A549 (cell line): ENCODE results near the gene SND1. TPM values are rescaled to one million over a fixed set of nuclear protein-coding genes. Genes with fewer than 3 reads are reported as not detected.

Experiments
- ATAC-seq, 2 experiments: fragments of 200-7000 bp in 1 of 2; fragments of >200 bp in 1 of 2; cut with Nextera tagmentation in 1 of 2; cut with Tn5 transposase in 1 of 2; 3 replicates each; pipeline versions ENCODE4 v1.8.0 to v1.9.1; 2018 to 2020; ENCODE audit warnings: mild to moderate bottlenecking in 1 of 2, moderate library complexity in 1 of 2
- CTCF ChIA-PET: fragments of 300-600 bp; sonication (Branson Sonifier 250); formaldehyde crosslinking; extraction: SDS; loops from one replicate; lab custom pipeline; 2021; ENCODE audit warnings: antibody characterized with exemption, inconsistent platforms; lab: Yijun Ruan, JAX
- POLR2A ChIA-PET: fragments of 350-600 bp; formaldehyde crosslinking; extraction: SDS; loops from one replicate; lab custom pipeline; 2021; ENCODE audit warnings: antibody characterized with exemption, inconsistent platforms; lab: Yijun Ruan, JAX
- DNase-seq, 2 experiments: peaks; one replicate each; pipeline versions ENCODE4 v3.0.0 to v3.0.0-alpha.2; 2011 to 2016; ENCODE audit warnings: low read depth in 1 of 2, low spot score in 1 of 2
- FAIRE-seq: peaks from 2 replicates; lab custom pipeline; 2011; peaks lifted over from hg19 to GRCh38; lab: Jason Lieb, UNC
- H3K27ac ChIP-seq, 2 experiments: fragments of >200 bp; sonication (Bioruptor Twin); formaldehyde crosslinking; 3 replicates each; pipeline ENCODE4 v1.5.1; 2016 to 2017
- H3K4me1 ChIP-seq: fragments of >200 bp; sonication (Bioruptor Twin); formaldehyde crosslinking; 3 replicates; pipeline ENCODE4 v1.6.1; 2016
- H3K4me2 ChIP-seq: fragments of >200 bp; sonication (Bioruptor Twin); formaldehyde crosslinking; 3 replicates; pipeline ENCODE4 v1.6.1; 2016
- H3K4me3 ChIP-seq: fragments of >200 bp; sonication (Bioruptor Twin); formaldehyde crosslinking; 3 replicates; pipeline ENCODE4 v1.5.1; 2016
- H3K9me3 ChIP-seq: fragments of >200 bp; sonication (Bioruptor Twin); formaldehyde crosslinking; 3 replicates; pipeline ENCODE4 v1.6.1; 2016
- BHLHE40 ChIP-seq: IDR thresholded peaks from 2 replicates; pipeline ENCODE4 v1.6.1; 2012; ENCODE audit warnings: low read depth, low read length, inconsistent platforms
- CBX8 ChIP-seq: fragments of 200-600 bp; sonication (generic); IDR thresholded peaks from 2 replicates; pipeline ENCODE4 v1.6.1; 2016
- CEBPB ChIP-seq, 2 experiments: fragments of >200 bp in 1 of 2; sonication (Bioruptor Twin) in 1 of 2; formaldehyde crosslinking in 1 of 2; IDR thresholded peaks; 2 replicates each; pipeline ENCODE4 v1.6.1; 2012 to 2016
- CHD4 ChIP-seq: fragments of 200-600 bp; sonication (generic); IDR thresholded peaks from 2 replicates; pipeline ENCODE4 v1.6.1; 2016; ENCODE audit warnings: antibody characterized with exemption, mild to moderate bottlenecking, borderline replicate concordance
- CTCF ChIP-seq: fragments of >200 bp; sonication (Bioruptor Twin); formaldehyde crosslinking; IDR thresholded peaks from 3 replicates; pipeline ENCODE4 v1.5.1; 2016
- E2F6 ChIP-seq: IDR thresholded peaks from 2 replicates; pipeline ENCODE4 v1.6.1; 2012; ENCODE audit warnings: low read depth, borderline replicate concordance
- EHF ChIP-seq: fragments of 250-450 bp; sonication (Bioruptor Pico); IDR thresholded peaks from 2 replicates; pipeline ENCODE4 v1.5.0; 2020; ENCODE audit warnings: mild to moderate bottlenecking
- FOSB ChIP-seq: fragments of 250-450 bp; sonication (Bioruptor Pico); IDR thresholded peaks from 2 replicates; pipeline ENCODE4 v1.5.0; 2020; ENCODE audit warnings: mild to moderate bottlenecking, moderate library complexity
- FOSL2 ChIP-seq, 2 experiments: fragments of 450-650 bp in 1 of 2; fragments of >200 bp in 1 of 2; sonication (Bioruptor Twin) in 1 of 2; formaldehyde crosslinking; IDR thresholded peaks; 2 replicates each; pipeline versions ENCODE4 v1.5.0 to v1.6.1; 2016 to 2020; ENCODE audit warnings: mild to moderate bottlenecking in 1 of 2, moderate library complexity in 1 of 2
- FOXS1 ChIP-seq: fragments of 250-450 bp; sonication (Bioruptor Pico); IDR thresholded peaks from 2 replicates; pipeline ENCODE4 v1.5.0; 2020; ENCODE audit warnings: mild to moderate bottlenecking, moderate library complexity
- HEYL ChIP-seq: fragments of 250-450 bp; sonication (Bioruptor Pico); IDR thresholded peaks from 2 replicates; pipeline ENCODE4 v1.8.0; 2021; ENCODE audit warnings: mild to moderate bottlenecking, moderate library complexity
- NFE2L2 ChIP-seq: fragments of 150-350 bp; conservative IDR thresholded peaks from 2 replicates; pipeline ENCODE4 v1.6.1; 2014; ENCODE audit warnings: low read length
- NR3C1 ChIP-seq: fragments of >200 bp; sonication (Bioruptor Twin); formaldehyde crosslinking; IDR thresholded peaks from 3 replicates; pipeline ENCODE4 v1.6.1; 2017
- PHF8 ChIP-seq: fragments of 200-600 bp; sonication (generic); IDR thresholded peaks from 2 replicates; pipeline ENCODE4 v1.6.1; 2016; ENCODE audit warnings: low read depth, mild to moderate bottlenecking, antibody characterized with exemption, moderate library complexity, borderline replicate concordance
- RCOR1 ChIP-seq: fragments of 150-350 bp; IDR thresholded peaks from 2 replicates; pipeline ENCODE4 v1.6.1; 2014; ENCODE audit warnings: antibody characterized with exemption, low read length, low read depth
- RFX5 ChIP-seq: fragments of 450-650 bp; IDR thresholded peaks from 2 replicates; pipeline ENCODE4 v1.7.1; 2014; ENCODE audit warnings: antibody characterized with exemption, mild to moderate bottlenecking, moderate library complexity
- RNF2 ChIP-seq: fragments of 200-600 bp; sonication (generic); IDR thresholded peaks from 2 replicates; pipeline ENCODE4 v1.6.1; 2016; ENCODE audit warnings: low read depth, mild to moderate bottlenecking, antibody characterized with exemption, moderate library complexity, borderline replicate concordance
- TFCP2L1 ChIP-seq: fragments of 250-450 bp; sonication (Bioruptor Pico); IDR thresholded peaks from 2 replicates; pipeline ENCODE4 v1.5.0; 2021; ENCODE audit warnings: mild to moderate bottlenecking
- WGBS: methylation state at CpG from one replicate; pipeline ENCODE4 v1.1.6; 2017; ENCODE audit errors: missing lambda C conversion rate; 5-methylcytosine and 5-hydroxymethylcytosine counted together
- polyA plus RNA-seq, 4 experiments: library from polyadenylated mRNA; depleted of rRNA in 3 of 4; stranded (reverse); fragments of >200 nt; fragmentation: RNase III in 1 of 4; extraction: RNeasy Plus Mini Kit Qiagen cat#74134 plus additional on column Dnase treatment in 1 of 4; gene quantifications; 2 replicates in 3 of 4; 3 replicates in 1 of 4; pipeline ENCODE4 v1.2.3, GENCODE V29; 2011 to 2017
- TF ChIP-seq, protein P1 (sequence below): fragments of >200 bp; sonication (Bioruptor Twin); formaldehyde crosslinking; IDR thresholded peaks from 3 replicates; pipeline ENCODE4 v1.6.1; 2016
- TF ChIP-seq, protein P2 (sequence below): fragments of 200-600 bp; sonication (generic); IDR thresholded peaks from 2 replicates; pipeline ENCODE4 v1.6.1; 2016; ENCODE audit warnings: antibody characterized with exemption, mild to moderate bottlenecking, moderate library complexity

SND1 gene
- polyA plus RNA-seq, 2 of the 4 experiments (the other 2 are of a cell fraction), result 102 to 138 TPM

GRCh38 chr7:127782654-127783559 is 130.9 kb downstream of the SND1 start:
- H3K27ac ChIP-seq, result no peak overlapping the region
- H3K9me3 ChIP-seq, result no peaks in the 10 kb centered on the region
- no peak overlapping the region for H3K4me3 ChIP-seq
- H3K4me2 ChIP-seq, result no peak overlapping the region
- no peak for TF ChIP-seq CEBPB (IDR thresholded peaks at IDR 0.05)
- no peak for TF ChIP-seq FOSL2 (IDR thresholded peaks at IDR 0.05)
- TF ChIP-seq FOSL2 (CRISPR knock-in tag; IDR thresholded peaks at IDR 0.05), result peak; percentile 10; the same call in 1 of the 2 replicates
- WGBS, result 74% methylated on average over 3 of the region's 3 CpGs
- ATAC-seq (peak in 1 of 2 experiments; percentile 42; a peak in 1 of 6 replicates), FAIRE-seq (no peak), DNase-seq (no peak)
- ChIA-PET POLR2A (no interaction called here), CTCF (interaction anchor here (2.9 kb wide), 1 partner anchor 10 kb away, joined by 12 read pairs; no protein-coding TSS in a partner anchor)
- peaks cover 8% of the 10 kb centered on the region for H3K4me1 ChIP-seq

DNA sequence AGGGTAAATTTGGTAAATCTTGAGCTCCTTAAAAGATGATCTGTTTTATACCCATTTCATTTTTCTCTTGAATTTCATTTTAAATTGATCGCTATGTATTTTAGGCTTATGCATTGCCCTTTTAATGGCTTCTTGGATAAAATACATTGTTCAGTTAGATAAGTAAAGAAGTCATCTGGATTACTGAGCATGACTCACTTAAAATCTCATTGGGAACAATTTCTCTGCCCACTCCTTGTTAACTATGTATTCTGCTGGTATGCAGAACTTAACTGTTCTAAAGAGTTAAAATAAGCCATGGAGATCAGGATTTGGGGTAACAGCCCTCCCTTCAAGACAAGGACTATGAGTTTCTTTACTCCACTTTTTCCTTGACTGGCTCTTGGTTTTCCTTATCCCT is 134.2 kb downstream of the SND1 start:
- H3K4me3 ChIP-seq, result no peak overlapping the region
- H3K4me2 ChIP-seq, result no peak overlapping the region
- H3K9me3 ChIP-seq, result no peaks in the 10 kb centered on the region
- no peak for TF ChIP-seq NR3C1
- TF ChIP-seq TFCP2L1, result no peak
- TF ChIP-seq RNF2, result no peak
- TF ChIP-seq CBX8, result no peak
- TF ChIP-seq, protein P1, sequence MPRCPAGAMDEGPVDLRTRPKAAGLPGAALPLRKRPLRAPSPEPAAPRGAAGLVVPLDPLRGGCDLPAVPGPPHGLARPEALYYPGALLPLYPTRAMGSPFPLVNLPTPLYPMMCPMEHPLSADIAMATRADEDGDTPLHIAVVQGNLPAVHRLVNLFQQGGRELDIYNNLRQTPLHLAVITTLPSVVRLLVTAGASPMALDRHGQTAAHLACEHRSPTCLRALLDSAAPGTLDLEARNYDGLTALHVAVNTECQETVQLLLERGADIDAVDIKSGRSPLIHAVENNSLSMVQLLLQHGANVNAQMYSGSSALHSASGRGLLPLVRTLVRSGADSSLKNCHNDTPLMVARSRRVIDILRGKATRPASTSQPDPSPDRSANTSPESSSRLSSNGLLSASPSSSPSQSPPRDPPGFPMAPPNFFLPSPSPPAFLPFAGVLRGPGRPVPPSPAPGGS, result no peak
- TF ChIP-seq FOSB (CRISPR knock-in tag), result no peak
- TF ChIP-seq CTCF, result no peak
- no peak for TF ChIP-seq NFE2L2
- no peak for TF ChIP-seq FOXS1 (CRISPR knock-in tag)
- no peak for TF ChIP-seq BHLHE40
- no peak for TF ChIP-seq CHD4
- no peak for TF ChIP-seq EHF (CRISPR knock-in tag)
- no peak for TF ChIP-seq HEYL (CRISPR knock-in tag)
- ChIA-PET CTCF (no interaction called here), POLR2A (no interaction called here)
- DNase-seq (no peak), FAIRE-seq (no peak), ATAC-seq (no peak)
- H3K27ac ChIP-seq, result no peak overlapping the region
- 89% methylated on average over 1 of the region's 1 CpG for WGBS
- H3K4me1 ChIP-seq, result peaks cover 17% of the 10 kb centered on the region

DNA sequence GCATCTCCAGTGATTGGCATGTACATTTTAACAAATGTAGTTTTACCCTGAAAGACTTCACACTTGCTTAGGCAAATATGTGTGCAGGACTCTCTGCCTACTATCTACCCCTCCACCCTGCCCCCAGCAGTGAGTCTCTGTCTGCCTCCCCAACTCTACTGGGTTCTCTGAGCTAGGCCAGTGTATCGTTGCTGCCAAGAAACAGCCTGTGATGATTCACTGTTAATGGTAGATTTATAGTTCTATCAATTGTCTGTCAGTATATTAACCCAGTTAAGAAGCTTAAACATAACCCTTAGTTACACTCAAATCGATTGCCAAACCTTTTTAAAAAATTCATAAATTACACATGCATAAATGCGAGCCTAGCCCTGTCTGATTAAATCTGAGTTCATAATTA is 137.0 kb downstream of the SND1 start:
- DNase-seq (no peak), ATAC-seq (no peak), FAIRE-seq (no peak)
- POLR2A ChIA-PET, result no interaction called here
- Histone ChIP-seq H3K9me3 (no peaks in the 10 kb centered on the region), H3K4me1 (peaks cover 9% of the 10 kb centered on the region), H3K4me3 (no peak overlapping the region), H3K4me2 (no peak overlapping the region), H3K27ac (no peak overlapping the region)
- CTCF ChIA-PET, result interaction anchor here (1.1 kb wide), 1 partner anchor 347 kb away, joined by 3 read pairs; no protein-coding TSS in a partner anchor
- WGBS, result 85% methylated on average over 3 of the region's 3 CpGs
- TF ChIP-seq, protein P2, sequence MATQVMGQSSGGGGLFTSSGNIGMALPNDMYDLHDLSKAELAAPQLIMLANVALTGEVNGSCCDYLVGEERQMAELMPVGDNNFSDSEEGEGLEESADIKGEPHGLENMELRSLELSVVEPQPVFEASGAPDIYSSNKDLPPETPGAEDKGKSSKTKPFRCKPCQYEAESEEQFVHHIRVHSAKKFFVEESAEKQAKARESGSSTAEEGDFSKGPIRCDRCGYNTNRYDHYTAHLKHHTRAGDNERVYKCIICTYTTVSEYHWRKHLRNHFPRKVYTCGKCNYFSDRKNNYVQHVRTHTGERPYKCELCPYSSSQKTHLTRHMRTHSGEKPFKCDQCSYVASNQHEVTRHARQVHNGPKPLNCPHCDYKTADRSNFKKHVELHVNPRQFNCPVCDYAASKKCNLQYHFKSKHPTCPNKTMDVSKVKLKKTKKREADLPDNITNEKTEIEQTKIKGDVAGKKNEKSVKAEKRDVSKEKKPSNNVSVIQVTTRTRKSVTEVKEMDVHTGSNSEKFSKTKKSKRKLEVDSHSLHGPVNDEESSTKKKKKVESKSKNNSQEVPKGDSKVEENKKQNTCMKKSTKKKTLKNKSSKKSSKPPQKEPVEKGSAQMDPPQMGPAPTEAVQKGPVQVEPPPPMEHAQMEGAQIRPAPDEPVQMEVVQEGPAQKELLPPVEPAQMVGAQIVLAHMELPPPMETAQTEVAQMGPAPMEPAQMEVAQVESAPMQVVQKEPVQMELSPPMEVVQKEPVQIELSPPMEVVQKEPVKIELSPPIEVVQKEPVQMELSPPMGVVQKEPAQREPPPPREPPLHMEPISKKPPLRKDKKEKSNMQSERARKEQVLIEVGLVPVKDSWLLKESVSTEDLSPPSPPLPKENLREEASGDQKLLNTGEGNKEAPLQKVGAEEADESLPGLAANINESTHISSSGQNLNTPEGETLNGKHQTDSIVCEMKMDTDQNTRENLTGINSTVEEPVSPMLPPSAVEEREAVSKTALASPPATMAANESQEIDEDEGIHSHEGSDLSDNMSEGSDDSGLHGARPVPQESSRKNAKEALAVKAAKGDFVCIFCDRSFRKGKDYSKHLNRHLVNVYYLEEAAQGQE, result no peak
- TF ChIP-seq CTCF (no peak), FOSL2 (IDR thresholded peaks at IDR 0.05) (no peak), FOSL2 (CRISPR knock-in tag; IDR thresholded peaks at IDR 0.05) (no peak), RFX5 (no peak), PHF8 (no peak), E2F6 (no peak), RCOR1 (no peak)
